GM19239 (cell line): ENCODE results near the gene PTPRM.

Experiments used
- DNase-seq: peaks from one replicate; pipeline ENCODE4 v3.0.0; 2011; ENCODE audit warnings: low spot score; ENCODE audit not compliant: insufficient read length
- FAIRE-seq: peaks from 2 replicates; lab custom pipeline; 2011; peaks lifted over from hg19 to GRCh38; lab: Jason Lieb, UNC

Gene PTPRM

GRCh38 chr18:8231316-8231715 is 664.2 kb downstream of the PTPRM start:
- no peak for FAIRE-seq
- DNase-seq, result no peak

- no peak for FAIRE-seq
- DNase-seq, result no peak
Observed at GRCh38 chr18:8232791-8233190, 665.7 kb downstream of the PTPRM start.

GRCh38 chr18:8235894-8236293 is 668.8 kb downstream of the PTPRM start:
- no peak for FAIRE-seq
- no peak for DNase-seq

GRCh38 chr18:8238507-8238906 is 671.4 kb downstream of the PTPRM start:
- DNase-seq (no peak), FAIRE-seq (no peak)

- DNase-seq, result no peak
- FAIRE-seq, result no peak
Observed at GRCh38 chr18:8241731-8242130, 674.6 kb downstream of the PTPRM start.

- DNase-seq (no peak), FAIRE-seq (no peak)
Observed at GRCh38 chr18:8242151-8242696, 675.1 kb downstream of the PTPRM start.

GRCh38 chr18:8247700-8248099 is 680.6 kb downstream of the PTPRM start:
- DNase-seq (no peak), FAIRE-seq (no peak)

- FAIRE-seq (no peak), DNase-seq (no peak)
Observed at GRCh38 chr18:8248576-8248975, 681.5 kb downstream of the PTPRM start.

- DNase-seq, result no peak
- no peak for FAIRE-seq
Observed at GRCh38 chr18:8249811-8250210, 682.7 kb downstream of the PTPRM start.

GRCh38 chr18:8252371-8252770 is 685.3 kb downstream of the PTPRM start:
- no peak for DNase-seq
- no peak for FAIRE-seq

GRCh38 chr18:8253944-8254343 is 686.8 kb downstream of the PTPRM start:
- no peak for FAIRE-seq

GRCh38 chr18:8254654-8255053 is 687.5 kb downstream of the PTPRM start:
- DNase-seq, result no peak
- no peak for FAIRE-seq

More at GRCh38 chr18:8253944-8254343, 686.8 kb downstream of the PTPRM start:
- DNase-seq, result no peak

GRCh38 chr18:8257851-8258434 is 690.8 kb downstream of the PTPRM start:
- FAIRE-seq (no peak), DNase-seq (no peak)

- FAIRE-seq, result no peak
- DNase-seq, result no peak
Observed at GRCh38 chr18:8260319-8260718, 693.2 kb downstream of the PTPRM start.

- DNase-seq, result no peak
- FAIRE-seq, result no peak
Observed at GRCh38 chr18:8260827-8261226, 693.7 kb downstream of the PTPRM start.

GRCh38 chr18:8261651-8262091 is 694.6 kb downstream of the PTPRM start:
- DNase-seq, result no peak
- FAIRE-seq, result no peak

- DNase-seq (no peak), FAIRE-seq (no peak)
Observed at GRCh38 chr18:8262221-8262620, 695.1 kb downstream of the PTPRM start.

- DNase-seq, result no peak
- no peak for FAIRE-seq
Observed at GRCh38 chr18:8264116-8264515, 697.0 kb downstream of the PTPRM start.

- DNase-seq, result no peak
- no peak for FAIRE-seq
Observed at GRCh38 chr18:8264861-8265411, 697.8 kb downstream of the PTPRM start.

GRCh38 chr18:8272254-8272653 is 705.1 kb downstream of the PTPRM start:
- FAIRE-seq (no peak), DNase-seq (no peak)

GRCh38 chr18:8274370-8274769 is 707.3 kb downstream of the PTPRM start:
- FAIRE-seq (no peak), DNase-seq (no peak)

- DNase-seq (no peak), FAIRE-seq (no peak)
Observed at GRCh38 chr18:8276406-8276805, 709.3 kb downstream of the PTPRM start.
